ENCODE data around the gene LHFPL2. TPM values are rescaled to one million over a fixed set of nuclear protein-coding genes. Genes with fewer than 3 reads are reported as not detected.

LHFPL2 gene
- polyA plus RNA-seq, 1 of the 3 experiments (the other 2 are of a cell fraction): 10.4 TPM

GRCh38 chr5:78561261-78561660, 87.3 kb downstream of the LHFPL2 start:
- Histone ChIP-seq H3K4me3 (ENCODE audit: low read depth in 2 of 2, low read length in 1 of 2) (no peak overlapping the region), H3K4me2 (no peak overlapping the region), H3F3A (replicated peaks; ENCODE audit: insufficient read depth) (peaks cover 6% of the 10 kb centered on the region), H3K9ac (no peak overlapping the region), H3K27me3 (ENCODE audit: insufficient read depth) (no peaks in the 10 kb centered on the region), H3K9me3 (peaks cover 7% of the 10 kb centered on the region; the same call in 1 of the 2 replicates), H3K27ac (ENCODE audit: low read depth in 2 of 2, low read length in 1 of 2) (no peak overlapping the region), H3K36me3 (replicated peaks in 1 of 2; ENCODE audit: control insufficient read depth in 1 of 2, insufficient read depth in 2 of 2, low read length in 1 of 2) (peaks cover 11 to 46% of the 10 kb centered on the region in 2 experiments), H3K79me2 (ENCODE audit: insufficient read depth) (peaks cover 96% of the 10 kb centered on the region), H3K4me1 (ENCODE audit: control insufficient read depth in 1 of 2, insufficient read depth in 2 of 2, low read depth in 1 of 2, low read length in 1 of 2) (peaks cover 3 to 18% of the 10 kb centered on the region in 2 experiments; a peak in 3 of 4 replicates), H3K9me2 (no peaks in the 10 kb centered on the region), H2AFZ (ENCODE audit: low read depth) (no peak overlapping the region), H4K20me1 (ENCODE audit: insufficient read depth) (no peaks in the 10 kb centered on the region)
- POLR2A ChIA-PET: no interaction called here
- CTCF ChIA-PET: interaction anchor here (1.7 to 1.9 kb wide), 2 partner anchors 24 to 55 kb away, joined by 4 read pairs; no protein-coding TSS in a partner anchor
- DNase-seq: no peak
- WGBS (ENCODE audit: low lambda C conversion rate): 97% methylated on average over 12 of the region's 12 CpGs
- TF ChIP-seq FOXJ3 (CRISPR knock-in tag; IDR thresholded peaks at IDR 0.05) (no peak), POLR2AphosphoS5 (IDR thresholded peaks at IDR 0.05; ENCODE audit: low read depth, low read length) (no peak)

GRCh38 chr5:78560000-78560855, 88.3 kb downstream of the LHFPL2 start:
- peaks cover 4% of the 10 kb centered on the region for H3F3A ChIP-seq (replicated peaks; ENCODE audit: insufficient read depth)
- TF ChIP-seq POLR2AphosphoS5 (IDR thresholded peaks at IDR 0.05; ENCODE audit: low read depth, low read length): no peak
- no peak for TF ChIP-seq TEAD4 (IDR thresholded peaks at IDR 0.05; ENCODE audit: borderline replicate concordance, insufficient read depth)
- no peak for TF ChIP-seq GATA2 (CRISPR knock-in tag; IDR thresholded peaks at IDR 0.05)
- no peak for TF ChIP-seq FOSL2 (IDR thresholded peaks at IDR 0.05; ENCODE audit: borderline replicate concordance, low read depth)
- no peak for TF ChIP-seq NFIC (IDR thresholded peaks at IDR 0.05; ENCODE audit: borderline replicate concordance)
- no peak for TF ChIP-seq ELF1 (IDR thresholded peaks at IDR 0.05)
- TF ChIP-seq FOXM1 (IDR thresholded peaks at IDR 0.05; ENCODE audit: low read depth): no peak
- TF ChIP-seq USF1 (IDR thresholded peaks at IDR 0.05; ENCODE audit: borderline replicate concordance, low read depth): no peak
- TF ChIP-seq YY1 (IDR thresholded peaks at IDR 0.05; ENCODE audit: low read depth): no peak
- no peak for TF ChIP-seq PBX3 (IDR thresholded peaks at IDR 0.05)
- TF ChIP-seq SMC3 (IDR thresholded peaks at IDR 0.05; ENCODE audit: low read depth, low read length): no peak
- H3K36me3 ChIP-seq (replicated peaks in 1 of 2; ENCODE audit: control insufficient read depth in 1 of 2, insufficient read depth in 2 of 2, low read length in 1 of 2): peaks cover 11 to 42% of the 10 kb centered on the region in 2 experiments
- H3K9ac ChIP-seq: no peak overlapping the region
- H3K9me3 ChIP-seq: no peaks in the 10 kb centered on the region
- CTCF ChIA-PET: interaction anchor here (0.9 to 1.9 kb wide), 4 partner anchors 22 to 74 kb away, joined by 3 to 5 read pairs (median 4); no protein-coding TSS in a partner anchor
- no peak overlapping the region for H3K4me2 ChIP-seq
- DNase-seq: no peak
- H3K4me3 ChIP-seq (ENCODE audit: low read depth in 2 of 2, low read length in 1 of 2): no peak overlapping the region
- no peaks in the 10 kb centered on the region for H4K20me1 ChIP-seq (ENCODE audit: insufficient read depth)
- no peaks in the 10 kb centered on the region for H3K27me3 ChIP-seq (ENCODE audit: insufficient read depth)
- POLR2A ChIA-PET: no interaction called here
- H3K79me2 ChIP-seq (ENCODE audit: insufficient read depth): peaks cover 96% of the 10 kb centered on the region
- peaks cover 2 to 18% of the 10 kb centered on the region in 2 experiments; a peak in 3 of 4 replicates for H3K4me1 ChIP-seq (ENCODE audit: control insufficient read depth in 1 of 2, insufficient read depth in 2 of 2, low read depth in 1 of 2, low read length in 1 of 2)
- no peak overlapping the region for H3K27ac ChIP-seq (ENCODE audit: low read depth in 2 of 2, low read length in 1 of 2)
- 0 out of 2 replicates have a peak, but pooled peaks cover under 1% of the 10 kb centered on the region for H3K9me2 ChIP-seq
- H2AFZ ChIP-seq (ENCODE audit: low read depth): no peak overlapping the region
- 97% methylated on average over 6 of the region's 6 CpGs for WGBS (ENCODE audit: low lambda C conversion rate)
